Calu3 (cell line): ENCODE measurements around the gene IL12RB1. TPM values are rescaled to one million over a fixed set of nuclear protein-coding genes. Genes with fewer than 3 reads are reported as not detected.
"Not testable (repeated sequence)": the region's sequence is repeated elsewhere in the genome, so short reads cannot be mapped to it uniquely, and the experiment has no call there.

Source experiments
- BruUV-seq: library from RNA; stranded (reverse); fragments of 400-500 nt; replicated peaks from 2 replicates; lab custom pipeline; 2021; lab: Mats Ljungman, UMichigan
- CTCF ChIA-PET: fragments of 300-600 bp; sonication (Branson Sonifier 250); formaldehyde crosslinking; loops from one replicate; lab custom pipeline; 2022; ENCODE audit warnings: antibody characterized with exemption; lab: Charles Lee
- DNase-seq: peaks from one replicate; pipeline ENCODE4 v3.0.0; 2022
- H3K27ac Mint-ChIP-seq: one replicate; pipeline ENCODE4 v1.8.0; 2022; ENCODE audit warnings: mixed read lengths; ENCODE audit not compliant: unreplicated experiment
- H3K27me3 Mint-ChIP-seq: one replicate; pipeline ENCODE4 v1.8.0; 2022; ENCODE audit warnings: mixed read lengths; ENCODE audit not compliant: unreplicated experiment
- H3K36me3 Mint-ChIP-seq: one replicate; pipeline ENCODE4 v1.8.0; 2022; ENCODE audit warnings: mild to moderate bottlenecking, moderate library complexity, mixed read lengths; ENCODE audit not compliant: insufficient read depth, unreplicated experiment
- H3K4me1 Mint-ChIP-seq: one replicate; pipeline ENCODE4 v1.8.0; 2022; ENCODE audit warnings: mild to moderate bottlenecking, low read depth, mixed read lengths; ENCODE audit not compliant: unreplicated experiment
- H3K4me3 Mint-ChIP-seq: one replicate; pipeline ENCODE4 v1.8.0; 2022; ENCODE audit warnings: mild to moderate bottlenecking, low read depth, moderate library complexity, mixed read lengths; ENCODE audit not compliant: unreplicated experiment
- H3K9me3 Mint-ChIP-seq: one replicate; pipeline ENCODE4 v1.8.0; 2022; ENCODE audit warnings: low read depth, mixed read lengths; ENCODE audit not compliant: unreplicated experiment
- intact Hi-C: fragments of 100-400 bp; cut with micrococcal nuclease; formaldehyde crosslinking; loops from one replicate; pipeline ENCODE4 v1.10.0; 2022; ENCODE audit not compliant: unreplicated experiment
- total RNA-seq: library from RNA; stranded (reverse); gene quantifications from 2 replicates; pipeline ENCODE4 v1.2.3, GENCODE V29; 2022
- TF ChIP-seq, protein P1 (sequence below): fragments of 200-600 bp; IDR thresholded peaks from one replicate; pipeline ENCODE4 v1.8.0; 2022; ENCODE audit warnings: antibody characterized with exemption; ENCODE audit not compliant: unreplicated experiment

Gene IL12RB1
- total RNA-seq, 1 experiment from 2014 or later = not detected

DNA sequence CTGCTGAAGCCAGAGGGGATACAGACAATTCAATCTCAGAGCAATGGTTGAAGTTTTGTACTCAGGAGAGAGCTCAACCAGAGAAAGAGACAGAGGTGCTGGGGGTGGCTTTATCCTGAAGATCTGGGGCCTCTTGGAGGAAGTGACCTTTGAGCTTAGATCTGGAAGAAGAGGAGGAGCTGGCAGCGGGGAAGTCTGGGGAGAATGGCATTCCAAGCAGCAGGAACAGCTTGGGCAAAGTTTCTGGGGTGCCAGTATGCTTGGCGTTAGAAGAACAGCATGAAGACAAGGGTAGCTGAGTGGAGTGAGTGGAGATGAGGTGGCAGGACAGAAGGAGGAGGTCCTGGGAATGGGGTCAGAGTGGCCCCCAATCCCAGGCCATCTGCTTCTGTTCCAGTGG is 22.2 kb upstream of the IL12RB1 start:
- no peak for DNase-seq
- no TSS peak for BruUV-seq
- CTCF ChIA-PET = no interaction called here
- Mint-ChIP-seq H3K4me1 (peaks cover 11% of the 10 kb centered on the region), H3K27me3 (no peaks in the 10 kb centered on the region), H3K27ac (peak overlapping the region; percentile 43), H3K36me3 (peaks cover 34% of the 10 kb centered on the region), H3K9me3 (no peaks in the 10 kb centered on the region), H3K4me3 (peak overlapping the region; percentile 57)
- intact Hi-C loops = no loop called here
- TF ChIP-seq, protein P1, sequence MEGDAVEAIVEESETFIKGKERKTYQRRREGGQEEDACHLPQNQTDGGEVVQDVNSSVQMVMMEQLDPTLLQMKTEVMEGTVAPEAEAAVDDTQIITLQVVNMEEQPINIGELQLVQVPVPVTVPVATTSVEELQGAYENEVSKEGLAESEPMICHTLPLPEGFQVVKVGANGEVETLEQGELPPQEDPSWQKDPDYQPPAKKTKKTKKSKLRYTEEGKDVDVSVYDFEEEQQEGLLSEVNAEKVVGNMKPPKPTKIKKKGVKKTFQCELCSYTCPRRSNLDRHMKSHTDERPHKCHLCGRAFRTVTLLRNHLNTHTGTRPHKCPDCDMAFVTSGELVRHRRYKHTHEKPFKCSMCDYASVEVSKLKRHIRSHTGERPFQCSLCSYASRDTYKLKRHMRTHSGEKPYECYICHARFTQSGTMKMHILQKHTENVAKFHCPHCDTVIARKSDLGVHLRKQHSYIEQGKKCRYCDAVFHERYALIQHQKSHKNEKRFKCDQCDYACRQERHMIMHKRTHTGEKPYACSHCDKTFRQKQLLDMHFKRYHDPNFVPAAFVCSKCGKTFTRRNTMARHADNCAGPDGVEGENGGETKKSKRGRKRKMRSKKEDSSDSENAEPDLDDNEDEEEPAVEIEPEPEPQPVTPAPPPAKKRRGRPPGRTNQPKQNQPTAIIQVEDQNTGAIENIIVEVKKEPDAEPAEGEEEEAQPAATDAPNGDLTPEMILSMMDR = no peak

DNA sequence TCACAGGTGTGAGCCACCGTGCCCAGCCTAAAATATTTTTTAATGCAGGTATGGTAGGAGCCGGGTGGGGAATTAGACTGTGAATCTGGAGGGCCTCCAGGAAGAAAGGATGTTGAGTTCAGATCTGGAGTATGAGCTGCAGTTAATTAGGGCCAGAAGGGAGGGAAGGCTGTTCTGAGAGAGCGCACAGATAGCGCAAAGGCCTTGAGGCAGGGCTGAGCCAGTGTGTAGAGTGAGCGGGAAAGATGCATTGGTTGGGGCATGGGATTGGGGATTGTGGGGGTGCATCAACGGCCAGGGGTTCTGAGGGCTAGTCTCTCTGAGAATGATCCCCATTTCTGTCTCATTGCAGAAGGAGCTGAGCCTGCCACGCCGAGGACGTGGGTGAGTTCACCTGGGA is 20.5 kb upstream of the IL12RB1 start:
- Mint-ChIP-seq H3K27me3 (no peaks in the 10 kb centered on the region), H3K27ac (no peak overlapping the region), H3K36me3 (peaks cover 33% of the 10 kb centered on the region), H3K4me1 (peaks cover 11% of the 10 kb centered on the region), H3K4me3 (no peak overlapping the region), H3K9me3 (no peaks in the 10 kb centered on the region)
- no TSS peak for BruUV-seq
- DNase-seq = no peak
- intact Hi-C loops = no loop called here
- CTCF ChIA-PET = no interaction called here
- TF ChIP-seq, protein P1 = no peak

DNA sequence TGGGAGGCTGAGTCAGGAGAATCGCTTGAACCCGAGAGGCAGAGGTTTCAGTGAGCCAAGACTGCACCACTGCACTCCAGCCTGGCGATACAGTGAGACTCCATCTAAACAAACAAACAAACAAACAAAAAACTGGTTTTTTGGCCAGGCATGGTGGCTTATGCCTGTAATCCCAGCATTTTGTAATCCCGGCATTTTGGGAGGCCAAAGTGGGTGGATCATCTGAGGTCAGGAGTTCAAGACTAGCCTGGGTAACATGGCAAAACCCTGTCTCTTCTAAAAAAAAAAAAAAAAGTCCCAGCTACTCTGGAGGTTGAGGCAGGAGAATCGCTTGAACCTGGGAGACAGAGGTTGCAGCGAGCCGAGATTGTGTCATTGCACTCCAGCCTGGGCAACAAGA is 18.5 kb upstream of the IL12RB1 start:
- H3K9me3 Mint-ChIP-seq, H3K4me3 Mint-ChIP-seq, DNase-seq, H3K27me3 Mint-ChIP-seq, H3K27ac Mint-ChIP-seq, BruUV-seq, CTCF ChIA-PET, intact Hi-C loops: not testable (repeated sequence)
- Mint-ChIP-seq H3K4me1 (peaks cover 11% of the 10 kb centered on the region), H3K36me3 (peaks cover 28% of the 10 kb centered on the region)

DNA sequence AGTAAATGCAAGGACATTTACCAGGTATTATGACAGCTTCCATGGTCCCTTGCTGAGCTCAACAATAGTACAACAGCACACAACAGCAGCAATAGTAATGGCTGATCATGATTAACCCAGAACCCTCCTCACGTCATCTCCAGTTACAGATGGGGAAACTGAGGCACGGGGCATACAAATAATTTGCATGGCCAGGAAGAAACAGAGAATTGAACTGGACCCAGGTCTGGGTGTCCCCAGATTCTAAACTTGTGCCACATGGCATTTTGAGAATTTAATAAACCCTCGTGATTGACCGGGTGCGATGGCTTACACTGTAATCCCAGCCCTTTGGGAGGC is 18.0 kb upstream of the IL12RB1 start:
- no peaks in the 10 kb centered on the region for H3K9me3 Mint-ChIP-seq
- H3K27ac Mint-ChIP-seq = no peak overlapping the region
- peaks cover 24% of the 10 kb centered on the region for H3K36me3 Mint-ChIP-seq
- peaks cover 11% of the 10 kb centered on the region for H3K4me1 Mint-ChIP-seq
- CTCF ChIA-PET = interaction anchor here (1.0 kb wide), 1 partner anchor 8 kb away, joined by 5 read pairs; no protein-coding TSS in a partner anchor
- H3K27me3 Mint-ChIP-seq = peaks cover 5% of the 10 kb centered on the region
- DNase-seq = no peak
- no TSS peak for BruUV-seq
- peak overlapping the region; percentile 52 for H3K4me3 Mint-ChIP-seq
- TF ChIP-seq, protein P1 = no peak
- intact Hi-C loops = no loop called here

DNA sequence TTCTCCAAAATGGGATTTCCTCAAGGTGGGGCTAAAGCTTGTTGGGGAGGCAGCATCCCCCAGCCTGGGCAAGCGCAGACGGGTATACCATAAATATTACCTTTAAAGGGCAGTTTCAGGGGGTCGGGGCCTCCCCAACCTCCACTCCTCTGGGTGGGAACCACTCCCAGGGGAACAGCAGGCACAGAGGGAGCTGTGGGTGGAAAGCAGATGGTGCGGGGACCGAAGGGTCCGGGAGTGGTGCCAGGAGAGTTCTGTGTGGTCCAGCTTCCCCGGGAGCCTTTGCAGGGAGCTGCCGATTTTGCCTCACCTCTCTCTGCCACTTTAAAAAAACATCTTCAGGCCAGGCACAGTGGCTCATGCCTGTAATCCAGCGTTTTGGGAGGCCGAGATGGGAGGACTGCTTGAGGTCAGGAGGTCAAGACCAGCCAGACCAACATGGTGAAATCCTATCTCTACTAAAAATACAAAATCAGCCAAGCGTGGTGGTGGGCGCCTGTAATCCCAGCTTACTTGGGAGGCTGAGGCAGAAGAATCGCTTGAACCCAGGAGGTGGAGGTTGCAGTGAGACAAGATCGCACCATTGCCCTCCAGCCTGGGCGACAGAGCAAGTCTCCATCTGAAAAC is 16.3 kb upstream of the IL12RB1 start:
- TF ChIP-seq, protein P1 = no peak
- no peak overlapping the region for H3K4me3 Mint-ChIP-seq
- intact Hi-C loops = no loop called here
- no TSS peak for BruUV-seq
- no peak for DNase-seq
- H3K27me3 Mint-ChIP-seq = peaks cover 22% of the 10 kb centered on the region
- peaks cover 13% of the 10 kb centered on the region for H3K36me3 Mint-ChIP-seq
- H3K27ac Mint-ChIP-seq = no peak overlapping the region
- CTCF ChIA-PET = no interaction called here
- no peaks in the 10 kb centered on the region for H3K9me3 Mint-ChIP-seq
- H3K4me1 Mint-ChIP-seq = no peaks in the 10 kb centered on the region
